NCI-H2107 (cell line): ENCODE results near the gene ZBTB46.

Experiments
- DNase-seq: peaks from one replicate; lab custom pipeline; 2025; lab: John Stamatoyannopoulos, UW

The ZBTB46 gene

GRCh38 chr20:63837479-63837878, 6.4 kb upstream of the ZBTB46 start:
- DNase-seq = no peak

- no peak for DNase-seq
Measured at GRCh38 chr20:63836458-63837344, 5.6 kb upstream of the ZBTB46 start.

GRCh38 chr20:63835021-63835858, 4.2 kb upstream of the ZBTB46 start:
- DNase-seq = peak; percentile 47

- DNase-seq = no peak
Measured at GRCh38 chr20:63834491-63834880, 3.4 kb upstream of the ZBTB46 start.

- no peak for DNase-seq
Measured at GRCh38 chr20:63833776-63834490, 2.9 kb upstream of the ZBTB46 start.

GRCh38 chr20:63831993-63832686, 1.1 kb upstream of the ZBTB46 start:
- DNase-seq = no peak

- no peak for DNase-seq
Measured at GRCh38 chr20:63831646-63831992, 555 bp upstream of the ZBTB46 start.

GRCh38 chr20:63829945-63830835, 874 bp downstream of the ZBTB46 start:
- no peak for DNase-seq

GRCh38 chr20:63829603-63829944, 1.5 kb downstream of the ZBTB46 start:
- no peak for DNase-seq

- DNase-seq = no peak
Measured at GRCh38 chr20:63828951-63829350, 2.1 kb downstream of the ZBTB46 start.

GRCh38 chr20:63828545-63828944, 2.5 kb downstream of the ZBTB46 start:
- DNase-seq = no peak

- no peak for DNase-seq
Measured at GRCh38 chr20:63828124-63828523, 2.9 kb downstream of the ZBTB46 start.

- no peak for DNase-seq
Measured at GRCh38 chr20:63826753-63827152, 4.3 kb downstream of the ZBTB46 start.

GRCh38 chr20:63825331-63826118, 5.5 kb downstream of the ZBTB46 start:
- DNase-seq = no peak

GRCh38 chr20:63823691-63824311, 7.3 kb downstream of the ZBTB46 start:
- no peak for DNase-seq

GRCh38 chr20:63822276-63822696, 8.8 kb downstream of the ZBTB46 start:
- no peak for DNase-seq

- DNase-seq = no peak
Measured at GRCh38 chr20:63821811-63822210, 9.3 kb downstream of the ZBTB46 start.

GRCh38 chr20:63819224-63819921, 11.7 kb downstream of the ZBTB46 start:
- no peak for DNase-seq
